ENCODE results near the gene AJAP1.

The AJAP1 gene

GRCh38 chr1:4684864-4685522, 30.6 kb downstream of the AJAP1 start:
- no peak for DNase-seq

- DNase-seq = no peak
Observed at GRCh38 chr1:4685523-4685865, 31.1 kb downstream of the AJAP1 start.

- DNase-seq = no peak
Observed at GRCh38 chr1:4687943-4688342, 33.5 kb downstream of the AJAP1 start.

GRCh38 chr1:4689271-4689935, 35.0 kb downstream of the AJAP1 start:
- no peak for DNase-seq

GRCh38 chr1:4689941-4690635, 35.7 kb downstream of the AJAP1 start:
- DNase-seq = no peak

GRCh38 chr1:4690951-4691675, 36.7 kb downstream of the AJAP1 start:
- DNase-seq = no peak

GRCh38 chr1:4691766-4692405, 37.5 kb downstream of the AJAP1 start:
- DNase-seq = no peak

GRCh38 chr1:4692437-4692836, 38.0 kb downstream of the AJAP1 start:
- no peak for DNase-seq

- no peak for DNase-seq
Observed at GRCh38 chr1:4693331-4693730, 38.9 kb downstream of the AJAP1 start.

GRCh38 chr1:4693891-4694290, 39.5 kb downstream of the AJAP1 start:
- no peak for DNase-seq

- DNase-seq = no peak
Observed at GRCh38 chr1:4694492-4694891, 40.1 kb downstream of the AJAP1 start.

GRCh38 chr1:4695241-4695640, 40.8 kb downstream of the AJAP1 start:
- DNase-seq = no peak

GRCh38 chr1:4696161-4696745, 41.8 kb downstream of the AJAP1 start:
- no peak for DNase-seq

- DNase-seq = no peak
Observed at GRCh38 chr1:4696753-4697152, 42.3 kb downstream of the AJAP1 start.

- no peak for DNase-seq
Observed at GRCh38 chr1:4697801-4698200, 43.4 kb downstream of the AJAP1 start.

- no peak for DNase-seq
Observed at GRCh38 chr1:4698911-4699310, 44.5 kb downstream of the AJAP1 start.

GRCh38 chr1:4699376-4700301, 45.2 kb downstream of the AJAP1 start:
- DNase-seq = no peak

GRCh38 chr1:4700801-4701200, 46.4 kb downstream of the AJAP1 start:
- DNase-seq = no peak

GRCh38 chr1:4701276-4701675, 46.9 kb downstream of the AJAP1 start:
- no peak for DNase-seq

- DNase-seq = no peak
Observed at GRCh38 chr1:4702464-4702863, 48.1 kb downstream of the AJAP1 start.

GRCh38 chr1:4702932-4703331, 48.5 kb downstream of the AJAP1 start:
- DNase-seq = no peak

GRCh38 chr1:4703646-4704045, 49.2 kb downstream of the AJAP1 start:
- no peak for DNase-seq
